GM18498 (cell line): ENCODE results near the gene GOLT1A.

Source experiments
- ATAC-seq: cut with Tn5 transposase; IDR thresholded peaks from one replicate; pipeline ENCODE4 v1.9.1; 2021; ENCODE audit warnings: mild to moderate bottlenecking, moderate library complexity; ENCODE audit not compliant: unreplicated experiment

The GOLT1A gene

DNA sequence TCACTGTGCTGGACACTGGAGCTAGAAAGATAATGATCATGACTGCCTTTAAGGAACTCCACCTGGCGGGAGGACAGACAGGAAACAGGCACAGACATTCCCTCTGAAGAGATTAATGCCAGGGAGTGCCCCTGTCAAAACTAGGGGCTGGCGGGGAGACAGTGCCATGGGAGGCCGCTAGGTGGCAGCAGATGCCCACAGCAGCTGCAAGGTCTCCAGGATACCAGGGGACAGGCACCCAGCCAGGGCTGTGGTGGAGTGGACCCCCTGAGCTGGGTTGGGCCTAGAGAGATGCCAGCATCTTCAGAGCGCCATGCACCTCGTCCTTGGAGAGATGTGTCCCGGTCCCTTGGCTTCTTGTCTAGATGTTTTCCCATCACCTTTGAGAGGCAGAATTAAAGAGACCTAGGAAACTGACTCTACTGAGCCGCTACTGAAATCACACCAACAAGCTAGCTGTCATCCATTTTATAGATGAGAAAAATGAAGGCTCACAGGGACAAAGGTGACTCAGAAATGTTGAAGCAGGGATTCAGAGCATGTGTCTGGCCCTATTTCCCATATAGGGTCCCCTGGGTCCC is 51.2 kb downstream of the GOLT1A start:
- peak; percentile 54 for ATAC-seq

DNA sequence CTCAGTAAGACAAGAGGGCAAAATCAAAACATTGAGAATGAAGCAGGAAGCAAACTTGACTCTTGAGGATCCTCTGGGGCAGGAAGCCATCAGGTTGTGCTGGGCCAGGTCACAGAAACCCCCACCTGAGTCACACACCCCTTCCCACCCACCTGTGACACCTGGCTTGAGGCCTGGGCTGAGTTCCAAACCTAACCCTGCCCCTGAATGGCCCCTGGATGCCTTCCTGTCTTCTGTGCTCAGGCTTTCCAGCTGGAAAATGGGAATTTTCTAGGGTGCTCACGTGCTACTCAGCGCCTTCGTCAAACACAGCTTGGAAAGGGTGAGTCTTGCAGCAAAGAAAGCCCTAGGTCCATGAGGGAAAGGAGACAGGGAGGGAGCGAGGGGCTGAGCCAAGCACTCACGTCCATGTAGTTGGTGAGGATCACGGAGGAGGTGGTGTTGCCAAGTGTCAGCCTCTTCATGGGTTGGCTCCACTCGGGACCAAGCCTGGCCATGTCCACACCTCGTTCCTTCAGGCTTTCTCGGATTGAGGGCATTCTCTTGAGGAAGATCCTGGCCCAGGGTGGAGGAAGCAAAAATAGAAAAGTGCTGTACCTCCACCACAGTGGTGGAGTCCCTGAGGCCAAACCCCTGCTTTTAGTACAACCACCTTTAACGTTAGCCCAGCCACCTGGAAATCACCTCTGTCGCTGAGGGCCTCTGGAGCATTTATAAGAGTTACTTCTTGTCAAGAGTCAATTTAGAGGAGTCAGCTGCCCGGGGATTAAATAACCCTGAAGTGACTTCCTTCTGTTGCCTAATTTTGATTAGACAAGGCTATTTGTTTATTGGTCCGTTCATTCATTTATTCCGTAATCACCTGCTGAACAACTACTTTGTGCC is 51.9 kb downstream of the GOLT1A start:
- no peak for ATAC-seq

DNA sequence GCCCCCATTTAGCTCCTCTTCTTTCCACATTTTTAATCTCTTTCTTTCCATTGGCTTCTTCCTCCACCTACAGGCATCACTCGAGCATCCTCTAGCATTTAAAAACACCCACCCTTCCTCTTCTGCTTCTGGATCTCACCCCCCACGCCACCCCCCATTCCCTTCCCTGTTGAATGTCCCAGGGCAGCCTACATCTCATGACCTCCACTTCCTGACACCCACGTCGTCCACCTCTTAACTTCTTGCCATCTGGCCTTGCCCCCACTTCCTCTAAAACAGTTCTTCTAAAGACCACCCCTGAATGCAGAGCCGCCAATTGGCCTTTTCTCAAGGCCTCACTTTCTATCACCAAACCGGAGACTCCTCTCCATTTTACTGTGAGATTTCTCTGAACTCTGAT is 55.8 kb downstream of the GOLT1A start:
- no peak for ATAC-seq

DNA sequence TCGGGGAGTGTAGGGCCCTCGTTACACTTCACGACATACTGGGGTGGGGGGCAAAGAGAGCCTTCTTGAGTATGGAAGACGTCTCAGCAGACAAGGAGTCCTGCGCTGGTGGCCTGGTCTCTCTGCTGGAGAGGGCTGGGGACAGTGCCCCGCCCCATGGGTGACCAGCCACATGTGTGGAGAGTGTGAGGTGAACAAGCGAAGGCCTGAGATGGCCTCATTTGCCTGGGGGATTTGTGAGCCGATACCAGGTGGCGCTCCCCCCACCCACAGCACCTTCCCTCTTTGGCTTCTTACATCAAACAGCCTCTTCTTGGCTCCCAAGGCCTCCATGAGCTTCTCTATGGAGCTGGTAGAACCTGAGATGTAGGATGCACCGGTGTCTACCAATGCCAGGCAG is 57.9 kb downstream of the GOLT1A start:
- no peak for ATAC-seq

DNA sequence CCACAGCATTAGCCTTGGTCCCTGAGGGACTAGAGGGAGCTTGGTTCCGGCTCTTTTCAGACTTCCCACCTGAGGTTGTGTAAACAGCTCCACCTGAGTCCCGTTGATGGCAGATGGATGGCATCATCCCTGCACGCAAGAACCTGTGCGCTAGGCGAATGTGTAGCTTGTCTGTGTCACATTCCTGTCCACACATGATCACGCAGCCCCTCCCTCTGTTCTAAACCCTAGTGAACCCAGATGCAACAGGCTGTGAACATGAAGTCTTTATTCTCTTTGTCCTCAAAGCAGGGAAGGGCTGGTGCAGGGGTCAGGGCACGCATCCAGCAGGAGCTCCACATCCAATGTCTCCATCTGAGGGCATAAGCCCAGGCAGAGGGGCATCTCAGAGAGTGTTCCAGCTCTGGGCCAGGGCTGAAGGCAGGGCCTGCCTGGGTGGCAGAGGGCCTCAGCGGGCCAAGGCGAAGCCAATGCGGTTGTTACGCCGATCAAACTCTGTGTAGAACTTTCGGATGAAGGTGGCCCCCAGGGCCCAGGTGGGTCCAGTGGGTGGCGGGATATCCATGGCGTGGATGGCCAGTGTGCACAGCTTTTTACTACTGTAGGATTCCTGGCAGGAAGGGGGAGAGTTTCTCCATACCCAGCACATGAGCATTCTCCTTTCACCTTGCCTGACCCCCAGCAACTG is 59.1 kb downstream of the GOLT1A start:
- no peak for ATAC-seq

DNA sequence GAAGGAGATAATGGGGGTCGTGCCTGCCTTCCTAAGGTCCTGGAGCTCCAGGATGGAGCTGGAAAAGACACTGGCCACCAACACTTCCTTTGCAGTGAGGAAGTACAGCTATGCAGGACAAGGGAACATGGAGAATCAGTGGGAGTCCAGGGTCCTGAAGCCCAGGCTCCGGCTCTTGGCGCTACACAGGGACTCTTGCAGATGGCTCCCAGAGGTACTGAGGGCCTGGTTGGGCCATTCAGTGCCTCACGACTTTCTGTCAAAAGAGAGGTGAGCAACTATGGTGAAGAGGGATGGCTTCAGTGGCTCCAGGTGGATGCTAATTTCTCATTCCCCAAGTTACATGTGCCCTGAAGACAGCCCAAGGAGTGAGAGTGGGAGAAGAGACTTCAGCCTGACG is 60.1 kb downstream of the GOLT1A start:
- ATAC-seq, result no peak

DNA sequence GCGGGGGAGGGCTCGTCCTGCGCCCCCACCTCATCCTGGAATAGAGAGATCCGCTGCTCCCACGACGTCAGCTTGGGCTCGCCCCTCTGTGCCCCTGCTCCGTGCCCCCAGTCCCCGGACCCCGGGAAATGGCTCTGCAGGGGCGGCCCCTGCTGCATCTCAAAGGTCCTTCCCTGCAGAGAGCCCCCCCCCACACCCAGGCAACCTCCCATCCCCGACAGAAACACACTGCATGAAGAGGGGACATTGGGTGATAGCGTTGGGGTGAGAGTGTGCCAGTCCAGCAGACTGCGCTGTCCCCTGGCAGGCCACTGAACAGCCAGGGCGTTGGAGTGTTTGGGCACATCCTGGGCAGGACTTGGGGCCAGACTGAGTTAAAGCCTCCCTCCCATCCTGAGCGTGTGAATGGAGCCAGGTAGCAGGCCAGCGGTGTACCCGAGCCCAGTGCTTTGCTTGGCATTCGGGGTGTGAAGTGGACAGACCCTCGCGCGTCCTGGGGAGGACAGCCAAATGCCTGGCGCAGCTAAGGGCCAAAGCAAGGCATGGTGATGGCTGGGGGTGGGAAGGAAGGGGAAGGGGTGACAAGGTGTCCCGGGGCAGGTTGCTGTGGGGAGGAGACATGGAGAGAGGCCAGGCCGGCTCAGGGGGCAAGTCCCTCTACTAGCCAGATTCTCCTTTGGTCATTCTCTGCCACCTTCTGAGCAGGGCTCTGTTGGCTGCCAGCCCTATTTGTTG is 61.3 kb downstream of the GOLT1A start:
- ATAC-seq, result no peak

DNA sequence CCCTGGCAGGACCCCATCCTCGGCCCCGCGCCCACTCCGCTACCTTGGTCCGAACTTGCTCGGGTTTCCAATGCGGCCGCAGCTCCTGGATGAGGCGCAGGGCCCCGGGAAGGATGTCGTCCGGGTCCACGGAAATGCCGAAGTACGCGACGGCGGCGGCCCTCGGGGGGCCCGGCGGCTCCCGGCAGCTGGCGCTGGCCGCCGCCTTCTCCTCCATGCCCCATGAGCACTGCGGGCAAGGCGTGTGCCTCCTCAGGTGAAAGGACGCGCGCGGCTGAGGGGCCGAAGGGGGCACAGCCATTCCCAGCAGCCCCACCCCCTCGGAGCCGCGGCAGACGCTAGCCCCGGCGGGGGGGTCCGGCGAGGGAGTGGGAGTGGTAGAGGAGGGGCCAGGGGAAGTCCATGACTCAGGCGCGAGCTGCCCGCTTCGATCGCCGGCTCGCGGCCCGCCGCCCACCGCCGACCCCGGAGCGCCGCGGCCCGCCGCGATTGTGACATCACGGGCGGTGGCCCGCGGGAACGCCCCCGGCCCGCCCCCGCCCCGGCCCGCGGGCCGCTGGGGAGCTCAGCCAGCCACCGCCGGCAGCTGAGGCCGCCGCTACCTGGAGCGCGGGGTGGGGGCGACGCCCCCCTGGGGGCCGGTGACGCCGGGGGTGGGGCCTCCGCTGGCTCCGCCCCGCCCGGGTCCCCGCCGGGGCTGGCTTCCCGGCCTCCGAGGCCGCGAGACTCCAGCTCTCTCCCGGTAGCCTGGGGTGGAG is 62.1 kb downstream of the GOLT1A start, which contains the start of gene ETNK2:
Gene ETNK2, minus strand, starts transcription at position 493 of the 758 bp plus-strand sequence. Its CDS starts 192 bp downstream, at position 301.
- ATAC-seq, result no peak

DNA sequence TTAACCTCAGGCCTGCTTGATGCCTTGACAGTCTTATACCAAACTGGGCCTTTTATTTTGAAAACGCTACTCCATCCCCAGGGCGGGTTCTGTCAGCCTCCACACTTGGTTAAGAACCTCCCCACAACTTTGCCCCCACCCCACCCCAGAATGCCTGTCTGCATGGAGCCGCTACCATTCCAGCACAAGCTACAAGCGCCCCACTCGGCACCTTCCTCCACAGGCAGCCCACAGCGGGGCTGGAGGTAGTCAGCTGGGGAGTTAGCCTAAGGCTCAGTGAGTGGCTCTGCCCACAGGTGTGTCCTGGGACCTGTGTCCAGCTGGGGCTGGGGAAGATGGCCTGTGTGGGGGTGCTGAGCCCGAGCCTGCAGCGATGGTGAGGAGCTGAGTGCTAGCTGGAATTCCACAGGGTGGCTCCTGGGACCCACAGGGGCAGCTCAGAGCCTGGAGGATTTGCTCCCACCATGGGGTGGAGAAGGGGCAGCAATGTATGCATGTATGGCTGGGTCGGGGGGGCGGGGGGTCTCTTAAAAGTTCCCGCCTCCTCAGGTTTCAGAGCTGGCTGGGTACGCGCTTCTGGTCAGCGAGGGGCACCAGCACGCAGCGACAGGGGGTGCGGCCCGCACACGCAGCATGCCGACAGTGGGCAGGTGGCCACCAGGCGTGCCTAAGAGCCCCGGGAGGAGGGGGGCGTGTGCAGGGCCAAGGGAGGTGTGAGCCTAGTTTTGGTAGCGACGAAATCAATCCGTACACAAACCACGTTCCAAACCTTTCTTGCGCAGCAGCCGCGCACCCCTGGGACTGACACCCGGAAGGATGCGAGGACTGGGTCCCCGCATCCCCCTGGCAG is 62.9 kb downstream of the GOLT1A start:
- no peak for ATAC-seq

DNA sequence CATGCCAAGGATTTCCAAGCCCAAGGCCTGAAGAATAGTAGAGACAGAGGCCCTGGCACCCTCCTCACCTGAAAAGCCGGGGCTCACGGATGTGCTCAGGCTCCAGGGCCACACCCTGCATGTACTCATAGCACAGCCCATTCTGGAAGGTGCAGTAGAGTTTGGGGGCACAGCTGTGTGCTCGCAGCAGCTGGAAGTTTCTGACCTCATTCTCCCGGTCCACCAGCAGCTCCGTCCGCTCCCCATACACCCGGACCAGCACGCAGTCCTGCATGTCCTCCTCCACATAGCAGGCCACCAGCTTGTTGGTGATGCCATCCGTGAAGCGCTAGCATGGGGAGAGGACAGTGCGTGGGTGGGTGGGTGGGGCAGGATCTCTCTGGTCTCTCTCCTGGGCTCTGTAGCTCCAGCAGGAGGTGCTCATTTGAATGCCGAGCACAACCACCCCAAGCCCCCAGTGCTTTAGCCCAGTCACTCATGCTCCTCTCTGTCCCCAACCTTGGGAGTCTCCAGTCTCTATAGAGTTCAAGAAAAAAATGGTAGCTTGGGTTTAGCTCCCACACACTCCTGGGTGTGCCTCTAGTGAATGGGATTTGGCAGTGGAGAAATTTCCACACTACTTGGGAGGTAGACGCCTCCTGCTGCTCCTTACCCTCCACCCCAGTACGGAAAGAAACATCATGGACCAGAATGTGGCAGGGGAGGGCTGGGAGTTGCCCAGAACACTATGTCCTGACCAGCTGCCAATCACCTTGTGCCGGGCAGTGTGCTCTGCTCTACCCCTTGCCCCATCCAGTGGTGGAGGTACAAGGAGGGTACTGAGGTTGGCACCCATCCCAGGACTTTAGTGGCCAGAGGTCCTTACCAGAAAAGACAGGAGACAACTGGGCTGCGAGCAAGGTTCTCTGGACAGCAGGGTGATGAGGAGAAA is 63.9 kb downstream of the GOLT1A start:
- ATAC-seq, result no peak

DNA sequence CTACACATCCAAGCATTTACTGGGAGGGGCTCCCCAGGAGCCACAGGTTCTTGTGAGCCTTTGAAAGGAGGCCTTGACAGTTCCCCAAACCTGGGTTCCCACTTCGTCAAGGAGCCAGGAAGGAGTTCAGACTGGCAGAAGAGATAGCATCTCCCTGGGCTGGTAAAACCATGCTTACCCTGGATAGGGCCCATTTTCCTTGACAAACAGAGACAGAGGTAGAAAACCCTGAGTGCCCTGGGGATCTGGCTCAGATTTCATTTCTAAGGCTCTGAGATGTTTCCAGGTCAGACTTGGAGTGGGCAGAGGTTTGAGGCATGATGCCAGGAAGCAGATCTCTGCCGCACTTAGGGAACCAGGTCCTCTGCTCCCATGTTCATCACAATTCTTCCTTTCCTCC is 64.7 kb downstream of the GOLT1A start:
- no peak for ATAC-seq
